Esophagus squamous epithelium (tissue), 5 donors: ENCODE results near the gene VMAC. TPM values are rescaled to one million over a fixed set of nuclear protein-coding genes. Genes with fewer than 3 reads are reported as not detected.

Source experiments
- DNase-seq: peaks from one replicate; lab custom pipeline; 2025; lab: John Stamatoyannopoulos, UW
- H3K27ac ChIP-seq, 4 donors: fragments of 200-600 bp; sonication (generic); one replicate each; pipeline ENCODE4 v1.5.1; 2016 to 2019; ENCODE audit warnings: mild to moderate bottlenecking in 1 of 4
- H3K27me3 ChIP-seq, 4 donors: fragments of 200-600 bp; sonication (generic); 1 replicate in 3 of 4; 2 replicates in 1 of 4; pipeline versions ENCODE4 v1.5.1 to v1.6.0; 2017 to 2021; ENCODE audit warnings: antibody characterized with exemption in 1 of 4
- H3K36me3 ChIP-seq, 3 donors: fragments of 200-600 bp; sonication (generic); one replicate each; pipeline ENCODE4 v1.5.1; 2016 to 2019
- H3K4me1 ChIP-seq, 3 donors: fragments of 200-600 bp; sonication (generic); one replicate each; pipeline ENCODE4 v1.5.1; 2017 to 2019
- H3K4me3 ChIP-seq, 4 donors: fragments of 200-600 bp; sonication (generic); 1 replicate in 3 of 4; 2 replicates in 1 of 4; pipeline ENCODE4 v1.5.1; 2016 to 2019; ENCODE audit warnings: mild to moderate bottlenecking in 2 of 4, moderate library complexity in 1 of 4
- H3K9me3 ChIP-seq, 3 donors: fragments of 200-600 bp; sonication (generic); one replicate each; pipeline ENCODE4 v1.5.1; 2016 to 2019
- CTCF ChIP-seq, 6 experiments: fragments of 450-650 bp in 4 of 6; fragments of 200-600 bp in 2 of 6; sonication (generic) in 2 of 6; IDR thresholded peaks; one replicate each; pipeline ENCODE4 v1.5.1; 2016 to 2019; ENCODE audit warnings: antibody characterized with exemption in 6 of 6, mild to moderate bottlenecking in 4 of 6, moderate library complexity in 4 of 6
- POLR2A ChIP-seq, 4 donors: fragments of 450-650 bp; IDR thresholded peaks; one replicate each; pipeline ENCODE4 v1.6.1; 2017; ENCODE audit warnings: antibody characterized with exemption in 4 of 4, mild to moderate bottlenecking in 4 of 4, moderate library complexity in 3 of 4
- WGBS, 2 donors: methylation state at CpG; one replicate each; pipeline ENCODE4 v1.1.5; 2018; 5-methylcytosine and 5-hydroxymethylcytosine counted together
- intact Hi-C: fragments of 100-400 bp; cut with DNase I; formaldehyde crosslinking; loops from one replicate; pipeline ENCODE4 v1.15.0; 2022
- total RNA-seq, 4 donors: library from RNA; depleted of rRNA; stranded (reverse); fragments of >200 nt; gene quantifications; one replicate each; pipeline ENCODE4 v1.1.0, GENCODE V29; 2016
- donor health status: DM: yes; HTN: yes; CAD: no.

The VMAC gene
- total RNA-seq, 4 donors from 2014 or later = 3.1 to 8.6 (median 5.6) TPM

- Histone ChIP-seq H3K9me3 (no peaks in the 10 kb centered on the region), H3K27ac (peak overlapping the region in 3 of 4 donors; percentile 67 to 78 (median 72)), H3K36me3 (peaks cover 0 to 47% (median 0%) of the 10 kb centered on the region in 3 donors), H3K27me3 (no peaks in the 10 kb centered on the region), H3K4me3 (no peak overlapping the region), H3K4me1 (peaks cover 55 to 87% (median 70%) of the 10 kb centered on the region in 3 donors)
- no peak for DNase-seq
- intact Hi-C loops = no loop called here
- WGBS, 2 donors = 80 to 84% methylated on average over 10 to 13 of the region's 13 CpGs
- TF ChIP-seq CTCF (IDR thresholded peaks at IDR 0.05) (no peak), POLR2A (IDR thresholded peaks at IDR 0.05) (no peak)
Measured at GRCh38 chr19:5949792-5950305, 45.2 kb downstream of the VMAC start.

GRCh38 chr19:5950741-5951140, 46.1 kb downstream of the VMAC start:
- Histone ChIP-seq H3K4me1 (peaks cover 59 to 96% (median 78%) of the 10 kb centered on the region in 3 donors), H3K36me3 (peaks cover 0 to 41% (median 0%) of the 10 kb centered on the region in 3 donors), H3K4me3 (no peak overlapping the region), H3K27me3 (no peaks in the 10 kb centered on the region), H3K27ac (peak overlapping the region in 3 of 4 donors; percentile 7 to 42 (median 14)), H3K9me3 (no peaks in the 10 kb centered on the region)
- WGBS, 2 donors = 62 to 71% methylated on average over 3 of the region's 3 CpGs
- no peak for TF ChIP-seq CTCF (IDR thresholded peaks at IDR 0.05)
- TF ChIP-seq POLR2A (IDR thresholded peaks at IDR 0.05) = no peak
- no peak for DNase-seq
- intact Hi-C loops = no loop called here

GRCh38 chr19:5951338-5951861, 46.7 kb downstream of the VMAC start:
- 54 to 67% methylated on average over 9 to 14 of the region's 19 CpGs for WGBS, 2 donors
- no peak for DNase-seq
- peak overlapping the region in 1 of 4 donors; percentile 4 for H3K4me3 ChIP-seq
- intact Hi-C loops = no loop called here
- H3K9me3 ChIP-seq = no peaks in the 10 kb centered on the region
- H3K4me1 ChIP-seq = peaks cover 59 to 100% (median 79%) of the 10 kb centered on the region in 3 donors
- no peak for TF ChIP-seq CTCF (IDR thresholded peaks at IDR 0.05)
- TF ChIP-seq POLR2A (IDR thresholded peaks at IDR 0.05) = no peak
- peaks cover 0 to 34% (median 0%) of the 10 kb centered on the region in 3 donors for H3K36me3 ChIP-seq
- H3K27ac ChIP-seq = peak overlapping the region in 3 of 4 donors; percentile 7 to 42 (median 14)
- H3K27me3 ChIP-seq = no peaks in the 10 kb centered on the region

- intact Hi-C loops = no loop called here
- TF ChIP-seq CTCF (IDR thresholded peaks at IDR 0.05) (no peak), POLR2A (IDR thresholded peaks at IDR 0.05) (no peak)
- peaks cover 0 to 30% (median 0%) of the 10 kb centered on the region in 3 donors for H3K36me3 ChIP-seq
- 69 to 89% methylated on average over 14 to 16 of the region's 18 CpGs for WGBS, 2 donors
- H3K27ac ChIP-seq = peak overlapping the region in 3 of 4 donors; percentile 21 to 65 (median 51)
- no peak overlapping the region for H3K4me3 ChIP-seq
- DNase-seq = no peak
- peaks cover 58 to 93% (median 72%) of the 10 kb centered on the region in 3 donors for H3K4me1 ChIP-seq
- H3K27me3 ChIP-seq = no peaks in the 10 kb centered on the region
- no peaks in the 10 kb centered on the region for H3K9me3 ChIP-seq
Measured at GRCh38 chr19:5952193-5953029, 47.7 kb downstream of the VMAC start.
